SU-DHL-6 (cell line): ENCODE measurements around the gene STPG2.

ENCODE experiments used
- H2AFZ ChIP-seq: fragments of 200-600 bp; sonication (generic); 2 replicates; pipeline ENCODE4 v1.6.1; 2014; ENCODE audit warnings: low read depth, mild to moderate bottlenecking, moderate library complexity, mixed read lengths, antibody characterized with exemption, low read length; ENCODE audit not compliant: severe bottlenecking
- H3F3A ChIP-seq: fragments of 200-600 bp; shearing (Covaris generic); 2 replicates; pipeline ENCODE4 v1.6.0; 2016; ENCODE audit warnings: antibody characterized with exemption, mild to moderate bottlenecking; ENCODE audit not compliant: insufficient read depth
- H3K27ac ChIP-seq: fragments of 200-600 bp; sonication (generic); 2 replicates; pipeline ENCODE4 v1.5.1; 2016; ENCODE audit warnings: low read depth, mild to moderate bottlenecking, low read length, moderate library complexity, mixed read lengths
- H3K27me3 ChIP-seq: fragments of 200-600 bp; sonication (generic), shearing (Covaris generic); 2 replicates; pipeline ENCODE4 v1.6.0; 2014; ENCODE audit warnings: mild to moderate bottlenecking, low read length
- H3K36me3 ChIP-seq: fragments of 200-600 bp; sonication (generic); 2 replicates; pipeline ENCODE4 v1.6.1; 2014; ENCODE audit warnings: mild to moderate bottlenecking, low read length, mixed read lengths
- H3K4me2 ChIP-seq: fragments of 300-600, 200-600 bp; shearing (Covaris generic), sonication (generic); 2 replicates; pipeline ENCODE4 v1.6.0; 2014; ENCODE audit warnings: low read length, low read depth, mild to moderate bottlenecking; ENCODE audit not compliant: poor library complexity, severe bottlenecking
- H3K4me3 ChIP-seq: fragments of 200-600 bp; sonication (generic); 2 replicates; pipeline ENCODE4 v1.5.1; 2014; ENCODE audit warnings: antibody characterized with exemption, low read length, mild to moderate bottlenecking, mixed read lengths; ENCODE audit not compliant: insufficient read depth, poor library complexity, severe bottlenecking
- H3K79me2 ChIP-seq: fragments of 200-600 bp; sonication (generic); 2 replicates; pipeline ENCODE4 v1.6.1; 2014; ENCODE audit warnings: mild to moderate bottlenecking, low read length, moderate library complexity; ENCODE audit not compliant: insufficient read depth
- H3K9ac ChIP-seq: fragments of 200-600 bp; sonication (generic); 2 replicates; pipeline ENCODE4 v1.7.0; 2014; ENCODE audit warnings: mild to moderate bottlenecking, low read length
- H3K9me2 ChIP-seq: fragments of 200-600 bp; sonication (generic); replicated peaks from 2 replicates; pipeline ENCODE4 v1.6.1; 2014; ENCODE audit warnings: low read length; ENCODE audit not compliant: insufficient read depth
- H3K9me3 ChIP-seq: fragments of 200-600 bp; sonication (generic); 2 replicates; pipeline ENCODE4 v1.6.1; 2014; ENCODE audit warnings: low read length, mixed read lengths; ENCODE audit not compliant: insufficient read depth
- H4K20me1 ChIP-seq: fragments of 200-600 bp; sonication (generic); 2 replicates; pipeline ENCODE4 v1.6.1; 2014; ENCODE audit warnings: low read depth, mild to moderate bottlenecking, antibody characterized with exemption, low read length, moderate library complexity, mixed read lengths
- CTCF ChIP-seq: fragments of 200-600 bp; sonication (generic); IDR thresholded peaks from one replicate; pipeline ENCODE4 v1.5.1; 2017; ENCODE audit warnings: antibody characterized with exemption, mild to moderate bottlenecking, low read length, moderate library complexity; ENCODE audit not compliant: insufficient read depth, poor library complexity, severe bottlenecking
- EZH2phosphoT487 ChIP-seq: fragments of 200-600 bp; sonication (generic), shearing (Covaris generic); conservative IDR thresholded peaks from 2 replicates; pipeline ENCODE4 v1.6.1; 2018; ENCODE audit warnings: mild to moderate bottlenecking, antibody characterized with exemption, low read length, moderate library complexity, mixed read lengths

Gene STPG2

GRCh38 chr4:97923096-97923495, 220.2 kb downstream of the STPG2 start:
- H3K9me3 ChIP-seq, result no peaks in the 10 kb centered on the region
- no peak overlapping the region for H3K27ac ChIP-seq
- no peaks in the 10 kb centered on the region for H3K36me3 ChIP-seq
- H3K9ac ChIP-seq, result no peak overlapping the region
- H3K4me2 ChIP-seq, result no peak overlapping the region
- no peak overlapping the region for H3K4me3 ChIP-seq
- no peaks in the 10 kb centered on the region for H3K27me3 ChIP-seq
- no peak overlapping the region for H2AFZ ChIP-seq
- H3K9me2 ChIP-seq, result no peaks in the 10 kb centered on the region
- no peaks in the 10 kb centered on the region for H4K20me1 ChIP-seq
- no peaks in the 10 kb centered on the region for H3F3A ChIP-seq
- TF ChIP-seq CTCF, result no peak
- H3K79me2 ChIP-seq, result no peaks in the 10 kb centered on the region

- Histone ChIP-seq H3K27me3 (no peaks in the 10 kb centered on the region), H3K9me3 (no peaks in the 10 kb centered on the region), H3K9me2 (no peaks in the 10 kb centered on the region), H3K9ac (no peak overlapping the region), H3K79me2 (no peaks in the 10 kb centered on the region), H3K27ac (no peak overlapping the region), H4K20me1 (no peaks in the 10 kb centered on the region), H3K4me3 (no peak overlapping the region), H3K4me2 (no peak overlapping the region), H3K36me3 (no peaks in the 10 kb centered on the region), H2AFZ (no peak overlapping the region), H3F3A (no peaks in the 10 kb centered on the region)
- TF ChIP-seq EZH2phosphoT487 (no peak), CTCF (no peak)
Observed at GRCh38 chr4:97917115-97917514, 226.2 kb downstream of the STPG2 start.

GRCh38 chr4:97912156-97912555, 231.1 kb downstream of the STPG2 start:
- TF ChIP-seq EZH2phosphoT487 (no peak), CTCF (no peak)
- H4K20me1 ChIP-seq, result no peaks in the 10 kb centered on the region
- no peak overlapping the region for H3K9ac ChIP-seq
- H3K27ac ChIP-seq, result no peak overlapping the region
- H3K27me3 ChIP-seq, result no peaks in the 10 kb centered on the region
- no peaks in the 10 kb centered on the region for H3K36me3 ChIP-seq
- H2AFZ ChIP-seq, result no peak overlapping the region
- no peak overlapping the region for H3K4me2 ChIP-seq
- no peak overlapping the region for H3K4me3 ChIP-seq
- H3K79me2 ChIP-seq, result no peaks in the 10 kb centered on the region
- H3K9me2 ChIP-seq, result no peaks in the 10 kb centered on the region
- no peaks in the 10 kb centered on the region for H3K9me3 ChIP-seq
- H3F3A ChIP-seq, result no peaks in the 10 kb centered on the region
